ENCODE data around the gene PHKA2. TPM values are rescaled to one million over a fixed set of nuclear protein-coding genes. Genes with fewer than 3 reads are reported as not detected.

The PHKA2 gene
- total RNA-seq, 1 donor from 2014 or later, result 41.2 TPM

DNA sequence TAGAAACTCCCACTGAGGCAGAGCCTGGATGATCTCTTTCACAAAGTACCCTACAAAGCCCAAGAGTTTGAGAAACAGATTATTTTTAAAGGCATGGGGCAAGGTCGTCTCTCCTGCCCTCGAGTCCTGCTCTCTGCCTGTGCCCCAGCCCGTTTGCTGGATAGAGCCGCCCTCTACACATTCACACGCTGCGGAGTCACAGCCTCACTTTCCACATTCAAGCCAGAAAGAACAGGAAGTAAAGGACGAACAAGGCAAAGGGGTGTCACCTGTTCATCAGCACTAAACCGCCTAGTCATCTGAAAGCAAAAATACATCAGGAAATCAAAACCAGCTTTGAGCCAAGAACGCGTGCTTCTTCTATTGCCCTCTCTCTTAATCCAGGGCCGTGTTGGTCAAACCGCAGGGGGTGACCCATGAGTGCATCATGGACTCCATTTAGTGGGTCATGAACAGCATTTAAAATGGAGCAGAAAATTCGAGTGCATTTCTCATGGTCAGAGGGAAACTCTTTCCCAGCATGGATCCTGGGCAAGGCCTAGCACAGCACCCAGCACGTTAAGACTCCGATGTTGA is 83.4 kb downstream of the PHKA2 start:
- DNase-seq, result no peak
- no peak overlapping the region for H3K27ac ChIP-seq (replicated peaks)
- H3K4me1 ChIP-seq, result peaks cover 10% of the 10 kb centered on the region
- no peaks in the 10 kb centered on the region for H3K27me3 ChIP-seq (ENCODE audit: low read depth)
- TF ChIP-seq, protein P1, sequence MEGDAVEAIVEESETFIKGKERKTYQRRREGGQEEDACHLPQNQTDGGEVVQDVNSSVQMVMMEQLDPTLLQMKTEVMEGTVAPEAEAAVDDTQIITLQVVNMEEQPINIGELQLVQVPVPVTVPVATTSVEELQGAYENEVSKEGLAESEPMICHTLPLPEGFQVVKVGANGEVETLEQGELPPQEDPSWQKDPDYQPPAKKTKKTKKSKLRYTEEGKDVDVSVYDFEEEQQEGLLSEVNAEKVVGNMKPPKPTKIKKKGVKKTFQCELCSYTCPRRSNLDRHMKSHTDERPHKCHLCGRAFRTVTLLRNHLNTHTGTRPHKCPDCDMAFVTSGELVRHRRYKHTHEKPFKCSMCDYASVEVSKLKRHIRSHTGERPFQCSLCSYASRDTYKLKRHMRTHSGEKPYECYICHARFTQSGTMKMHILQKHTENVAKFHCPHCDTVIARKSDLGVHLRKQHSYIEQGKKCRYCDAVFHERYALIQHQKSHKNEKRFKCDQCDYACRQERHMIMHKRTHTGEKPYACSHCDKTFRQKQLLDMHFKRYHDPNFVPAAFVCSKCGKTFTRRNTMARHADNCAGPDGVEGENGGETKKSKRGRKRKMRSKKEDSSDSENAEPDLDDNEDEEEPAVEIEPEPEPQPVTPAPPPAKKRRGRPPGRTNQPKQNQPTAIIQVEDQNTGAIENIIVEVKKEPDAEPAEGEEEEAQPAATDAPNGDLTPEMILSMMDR (IDR thresholded peaks at IDR 0.05; ENCODE audit: borderline replicate concordance), result no peak
- no peak overlapping the region for H3K4me3 ChIP-seq
- intact Hi-C loops (cut with micrococcal nuclease), result no loop called here
- H3K36me3 ChIP-seq, result peaks cover 9% of the 10 kb centered on the region
- no peaks in the 10 kb centered on the region for H3K9me3 ChIP-seq (replicated peaks)

DNA sequence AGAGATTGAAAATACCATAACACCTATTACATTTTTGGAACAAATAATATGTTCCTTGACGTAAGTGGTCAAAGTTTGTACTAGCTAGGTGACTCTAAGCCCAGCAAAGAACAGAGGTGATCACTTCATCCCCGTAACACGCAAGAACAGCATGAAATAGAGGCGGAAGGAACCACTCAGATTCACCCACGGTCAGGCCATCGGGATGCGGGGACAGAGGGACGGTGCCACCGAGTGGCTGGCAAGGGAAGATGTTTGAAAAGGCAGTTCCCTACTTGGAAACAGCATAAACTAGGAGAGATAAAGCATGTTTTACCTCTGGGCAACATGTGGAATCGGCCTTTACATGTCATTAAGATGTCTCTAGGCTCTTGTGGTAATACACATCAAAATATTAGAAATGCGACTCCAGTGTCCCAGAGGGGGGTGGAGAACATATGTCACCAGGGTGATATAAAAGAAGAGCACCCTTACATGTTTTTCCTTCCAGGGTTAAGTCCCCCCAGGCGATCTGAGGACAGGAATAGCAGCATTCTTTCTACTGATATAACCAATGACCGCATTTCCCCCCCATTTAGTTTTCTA is 84.0 kb downstream of the PHKA2 start:
- Histone ChIP-seq H3K4me1 (peaks cover 11% of the 10 kb centered on the region), H3K36me3 (peaks cover 9% of the 10 kb centered on the region), H3K4me3 (no peak overlapping the region), H3K27ac (replicated peaks) (no peak overlapping the region), H3K9me3 (replicated peaks) (no peaks in the 10 kb centered on the region), H3K27me3 (ENCODE audit: low read depth) (no peaks in the 10 kb centered on the region)
- TF ChIP-seq, protein P1 (IDR thresholded peaks at IDR 0.05; ENCODE audit: borderline replicate concordance), result peak; percentile 51
- intact Hi-C loops (cut with micrococcal nuclease), result no loop called here
- no peak for DNase-seq

DNA sequence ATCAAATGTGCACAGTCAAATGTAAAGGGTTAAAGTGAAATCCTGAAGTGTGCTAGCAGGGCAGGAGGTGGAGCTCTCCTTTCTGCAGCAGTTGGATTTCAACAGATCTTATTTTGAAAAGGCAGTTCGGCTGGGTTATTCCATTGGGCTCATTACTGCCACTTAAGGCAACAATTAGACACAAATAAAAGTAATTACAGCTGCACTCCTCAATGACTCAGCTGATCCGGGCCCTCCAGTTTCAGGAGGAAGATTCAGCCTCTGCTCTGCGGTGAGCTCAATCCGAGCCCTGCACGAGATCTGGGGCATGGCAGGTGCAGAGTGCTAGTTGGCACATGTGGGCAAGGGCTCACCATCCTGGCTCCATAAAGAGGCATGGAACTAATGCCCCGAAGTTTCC is 85.4 kb downstream of the PHKA2 start:
- TF ChIP-seq, protein P1 (IDR thresholded peaks at IDR 0.05; ENCODE audit: borderline replicate concordance), result no peak
- Histone ChIP-seq H3K27me3 (ENCODE audit: low read depth) (no peaks in the 10 kb centered on the region), H3K36me3 (peaks cover 9% of the 10 kb centered on the region), H3K4me3 (no peak overlapping the region), H3K9me3 (replicated peaks) (no peaks in the 10 kb centered on the region), H3K27ac (replicated peaks) (no peak overlapping the region), H3K4me1 (peaks cover 24% of the 10 kb centered on the region)
- DNase-seq, result no peak
- intact Hi-C loops (cut with micrococcal nuclease), result no loop called here

DNA sequence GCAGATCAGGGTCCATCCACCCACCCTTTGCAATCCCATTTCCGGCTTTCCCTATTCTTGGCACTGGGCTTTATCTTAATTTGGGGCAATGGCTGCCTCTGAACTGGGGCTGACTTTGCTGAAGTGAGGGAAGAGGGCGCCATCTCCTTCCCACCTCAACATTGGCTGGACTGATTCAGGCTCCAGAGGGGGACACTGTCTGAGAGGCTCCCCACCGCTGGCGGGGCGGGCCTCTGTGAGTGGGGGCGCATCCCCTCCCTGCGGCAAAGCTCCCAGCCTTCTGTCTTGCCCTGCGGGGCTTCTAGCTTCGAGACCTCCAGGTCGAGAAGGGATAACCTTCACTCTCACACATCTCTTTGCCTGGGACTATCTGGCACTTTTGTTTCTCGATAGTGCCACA is 85.8 kb downstream of the PHKA2 start:
- Histone ChIP-seq H3K27me3 (ENCODE audit: low read depth) (no peaks in the 10 kb centered on the region), H3K9me3 (replicated peaks) (no peaks in the 10 kb centered on the region), H3K36me3 (peaks cover 9% of the 10 kb centered on the region), H3K4me3 (no peak overlapping the region), H3K4me1 (peaks cover 25% of the 10 kb centered on the region), H3K27ac (replicated peaks) (no peak overlapping the region)
- intact Hi-C loops (cut with micrococcal nuclease), result no loop called here
- no peak for DNase-seq
- TF ChIP-seq, protein P1 (IDR thresholded peaks at IDR 0.05; ENCODE audit: borderline replicate concordance), result no peak

DNA sequence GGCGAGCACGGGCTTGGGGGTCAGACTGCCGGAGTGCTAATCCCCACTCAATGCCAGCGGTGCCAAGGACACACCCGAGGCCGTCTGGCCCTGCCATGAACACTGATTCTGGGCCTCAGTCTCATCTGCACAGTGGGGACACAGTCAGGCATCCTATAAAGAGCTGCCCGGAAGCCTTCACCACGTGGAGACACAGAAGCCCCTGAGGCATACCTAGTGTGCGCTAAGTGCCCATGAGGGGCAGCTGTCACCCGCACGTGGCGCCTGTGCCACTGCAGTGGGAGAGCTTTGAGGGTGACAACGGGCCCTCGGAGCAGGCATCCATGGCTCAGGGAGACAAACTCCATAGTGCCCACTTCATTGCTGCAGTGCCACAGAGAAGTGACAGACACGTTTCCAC is 86.3 kb downstream of the PHKA2 start:
- no peak overlapping the region for H3K4me3 ChIP-seq
- no peaks in the 10 kb centered on the region for H3K27me3 ChIP-seq (ENCODE audit: low read depth)
- no peak for DNase-seq
- H3K9me3 ChIP-seq (replicated peaks), result no peaks in the 10 kb centered on the region
- peaks cover 25% of the 10 kb centered on the region for H3K4me1 ChIP-seq
- TF ChIP-seq, protein P1 (IDR thresholded peaks at IDR 0.05; ENCODE audit: borderline replicate concordance), result no peak
- H3K36me3 ChIP-seq, result peaks cover 9% of the 10 kb centered on the region
- intact Hi-C loops (cut with micrococcal nuclease), result no loop called here
- H3K27ac ChIP-seq (replicated peaks), result no peak overlapping the region
